H1 (cell line): ENCODE data around the gene PRKAR2B.

Experiments used
- CREB1 ChIP-seq: IDR thresholded peaks from 2 replicates; pipeline ENCODE4 v1.6.1; 2012; ENCODE audit warnings: inconsistent platforms
- EP300 ChIP-seq, 2 experiments: IDR thresholded peaks; 1 replicate in 1 of 2; 2 replicates in 1 of 2; pipeline ENCODE4 v1.6.1; 2011 to 2012; ENCODE audit warnings: low read depth in 2 of 2, low read length in 2 of 2, mild to moderate bottlenecking in 2 of 2, borderline replicate concordance in 1 of 2, inconsistent platforms in 1 of 2, moderate library complexity in 1 of 2

- TF ChIP-seq EP300 (IDR thresholded peaks at IDR 0.05; ENCODE audit: borderline replicate concordance in 1 of 2, low read depth in 2 of 2, low read length in 2 of 2) = no peak
- no peak for TF ChIP-seq CREB1
Observed at GRCh38 chr7:107149863-107150262, 105.4 kb downstream of the PRKAR2B start.
